Measurements from ENCODE around the gene PARD3B. TPM values are rescaled to one million over a fixed set of nuclear protein-coding genes. Genes with fewer than 3 reads are reported as not detected.

PARD3B gene
- polyA plus RNA-seq, 3 donors, result not detected

DNA sequence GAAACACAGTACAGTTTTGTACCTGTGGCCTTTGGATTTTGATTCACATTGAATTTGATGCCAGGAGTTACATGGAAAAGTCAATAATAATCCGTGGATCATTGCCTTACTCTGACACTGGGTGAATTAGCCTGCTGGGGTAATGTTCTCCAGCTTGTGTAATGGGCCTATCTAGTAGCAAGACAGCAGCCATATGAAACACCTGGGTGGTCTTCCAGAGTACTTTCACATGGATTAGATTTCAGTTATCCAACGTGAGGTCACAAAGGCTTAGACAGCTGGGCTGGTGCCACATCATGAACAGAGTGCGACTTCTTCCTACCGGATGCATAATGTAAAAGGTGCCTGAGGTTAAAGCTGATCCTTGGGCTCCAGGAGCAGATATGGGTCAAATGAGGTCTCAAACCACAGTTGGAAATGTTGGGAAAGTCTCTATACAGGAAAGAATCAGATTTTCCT, 486.8 kb downstream of the PARD3B start:
- Histone ChIP-seq H3K27me3 (ENCODE audit: control insufficient read depth in 2 of 2, insufficient read depth in 2 of 2, low read length in 2 of 2) (no peaks in the 10 kb centered on the region), H3K4me1 (ENCODE audit: control insufficient read depth in 1 of 2, insufficient read depth in 2 of 2, low read length in 2 of 2) (no peaks in the 10 kb centered on the region), H3K79me2 (ENCODE audit: insufficient read depth, low read length) (no peaks in the 10 kb centered on the region), H3K36me3 (replicated peaks in 1 of 2; ENCODE audit: control insufficient read depth in 1 of 2, insufficient read depth in 2 of 2, low read length in 2 of 2) (no peaks in the 10 kb centered on the region), H3K4me2 (replicated peaks; ENCODE audit: extremely low read depth, low read length, poor library complexity, severe bottlenecking) (no peak overlapping the region), H3K4me3 (replicated peaks in 1 of 3; ENCODE audit: low read depth in 2 of 3, low read length in 3 of 3) (no peak overlapping the region), H2AFZ (ENCODE audit: insufficient read depth, low read depth, low read length, poor library complexity, severe bottlenecking) (no peak overlapping the region), H3K9me3 (replicated peaks in 1 of 2; ENCODE audit: control insufficient read depth in 1 of 2, insufficient read depth in 1 of 2, low read length in 2 of 2) (no peaks in the 10 kb centered on the region), H3K9ac (ENCODE audit: insufficient read depth, low read length, poor library complexity, severe bottlenecking) (no peak overlapping the region), H3K27ac (ENCODE audit: low read depth in 1 of 2, low read length in 2 of 2) (no peak overlapping the region), H4K20me1 (ENCODE audit: insufficient read depth, low read length) (no peaks in the 10 kb centered on the region)
- H3K27me3 Mint-ChIP-seq (ENCODE audit: low read depth in 3 of 3), result no peaks in the 10 kb centered on the region
- TF ChIP-seq CTCF (IDR thresholded peaks at IDR 0.05), result no peak
- H3K27ac Mint-ChIP-seq, result no peak overlapping the region
- H3K4me1 Mint-ChIP-seq, result no peaks in the 10 kb centered on the region
- H3K9me3 Mint-ChIP-seq, result peaks cover 0 to 3% (median 2%) of the 10 kb centered on the region in 7 donors
- H3K36me3 Mint-ChIP-seq, result no peaks in the 10 kb centered on the region
- DNase-seq, result no peak
- H3K4me3 Mint-ChIP-seq, result no peak overlapping the region
- intact Hi-C loops (cut with micrococcal nuclease), result no loop called here
- 85% methylated on average over 4 of the region's 4 CpGs for WGBS (ENCODE audit: insufficient coverage)

DNA sequence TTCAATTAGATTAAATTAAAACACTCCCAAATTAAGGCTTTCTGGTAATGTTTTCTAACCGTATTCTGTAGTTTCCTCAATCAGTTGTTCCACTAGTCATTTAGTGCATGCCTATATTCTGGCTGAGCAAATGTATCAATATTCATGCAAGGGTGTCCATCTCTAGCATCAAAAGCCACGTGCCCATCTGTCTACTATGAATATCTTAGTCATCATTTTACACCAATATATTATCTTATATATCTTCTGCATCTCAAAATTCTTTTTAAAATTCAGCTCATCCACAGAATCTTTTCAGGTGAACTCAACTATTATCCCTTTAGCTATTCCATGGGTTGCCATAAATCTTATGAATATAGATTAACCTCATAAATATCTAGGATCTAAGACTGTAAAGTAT, 488.2 kb downstream of the PARD3B start:
- no peaks in the 10 kb centered on the region for H3K27me3 Mint-ChIP-seq (ENCODE audit: low read depth in 3 of 3)
- WGBS (ENCODE audit: insufficient coverage), result no CpG with 5 or more reads among the region's 2 CpGs

More for the DNA sequence above, 488.2 kb downstream of the PARD3B start:
- Histone ChIP-seq H3K4me3 (replicated peaks in 1 of 3; ENCODE audit: low read depth in 2 of 3, low read length in 3 of 3) (no peak overlapping the region), H3K4me1 (ENCODE audit: control insufficient read depth in 1 of 2, insufficient read depth in 2 of 2, low read length in 2 of 2) (no peaks in the 10 kb centered on the region), H3K79me2 (ENCODE audit: insufficient read depth, low read length) (no peaks in the 10 kb centered on the region), H3K9ac (ENCODE audit: insufficient read depth, low read length, poor library complexity, severe bottlenecking) (no peak overlapping the region), H2AFZ (ENCODE audit: insufficient read depth, low read depth, low read length, poor library complexity, severe bottlenecking) (no peak overlapping the region), H4K20me1 (ENCODE audit: insufficient read depth, low read length) (no peaks in the 10 kb centered on the region), H3K9me3 (replicated peaks in 1 of 2; ENCODE audit: control insufficient read depth in 1 of 2, insufficient read depth in 1 of 2, low read length in 2 of 2) (no peaks in the 10 kb centered on the region), H3K27ac (ENCODE audit: low read depth in 1 of 2, low read length in 2 of 2) (no peak overlapping the region), H3K27me3 (ENCODE audit: control insufficient read depth in 2 of 2, insufficient read depth in 2 of 2, low read length in 2 of 2) (no peaks in the 10 kb centered on the region), H3K36me3 (replicated peaks in 1 of 2; ENCODE audit: control insufficient read depth in 1 of 2, insufficient read depth in 2 of 2, low read length in 2 of 2) (no peaks in the 10 kb centered on the region), H3K4me2 (replicated peaks; ENCODE audit: extremely low read depth, low read length, poor library complexity, severe bottlenecking) (no peak overlapping the region)
- TF ChIP-seq CTCF (IDR thresholded peaks at IDR 0.05), result no peak
- intact Hi-C loops (cut with micrococcal nuclease), result no loop called here
- Mint-ChIP-seq H3K36me3 (no peaks in the 10 kb centered on the region), H3K27ac (no peak overlapping the region), H3K9me3 (peaks cover 0 to 3% (median 2%) of the 10 kb centered on the region in 7 donors), H3K4me1 (no peaks in the 10 kb centered on the region), H3K4me3 (no peak overlapping the region)
- DNase-seq, result no peak

All from CD14-positive monocyte (primary cell).